ENCODE measurements around the gene SLFN5.
"Not testable (repeated sequence)": the region's sequence is repeated elsewhere in the genome, so short reads cannot be mapped to it uniquely, and the experiment has no call there.

Gene SLFN5

GRCh38 chr17:35214631-35215273 lies 28.1 kb upstream of the SLFN5 start:
- DNase-seq (ENCODE audit: low read depth), result no peak
- no peak overlapping the region for H3K4me3 ChIP-seq (ENCODE audit: low read depth, low read length)
- TF ChIP-seq CTCF (IDR thresholded peaks at IDR 0.05; ENCODE audit: insufficient read depth, low read depth, low read length, missing control alignments), result no peak

GRCh38 chr17:35217107-35217506 lies 25.8 kb upstream of the SLFN5 start:
- TF ChIP-seq CTCF (IDR thresholded peaks at IDR 0.05; ENCODE audit: insufficient read depth, low read depth, low read length, missing control alignments), result no peak
- H3K4me3 ChIP-seq (ENCODE audit: low read depth, low read length), result no peak overlapping the region
- DNase-seq (ENCODE audit: low read depth), result no peak

GRCh38 chr17:35218915-35219314 lies 24.0 kb upstream of the SLFN5 start:
- DNase-seq (ENCODE audit: low read depth), result peak; percentile 14
- no peak for TF ChIP-seq CTCF (IDR thresholded peaks at IDR 0.05; ENCODE audit: insufficient read depth, low read depth, low read length, missing control alignments)
- no peak overlapping the region for H3K4me3 ChIP-seq (ENCODE audit: low read depth, low read length)

- no peak overlapping the region for H3K4me3 ChIP-seq (ENCODE audit: low read depth, low read length)
- DNase-seq (ENCODE audit: low read depth), result no peak
- no peak for TF ChIP-seq CTCF (IDR thresholded peaks at IDR 0.05; ENCODE audit: insufficient read depth, low read depth, low read length, missing control alignments)
These were observed 20.4 kb upstream of the SLFN5 start for GRCh38 chr17:35222452-35222851.

GRCh38 chr17:35224436-35224835 lies 18.4 kb upstream of the SLFN5 start:
- TF ChIP-seq CTCF (IDR thresholded peaks at IDR 0.05; ENCODE audit: insufficient read depth, low read depth, low read length, missing control alignments), result no peak
- H3K4me3 ChIP-seq (ENCODE audit: low read depth, low read length), result no peak overlapping the region
- no peak for DNase-seq (ENCODE audit: low read depth)

GRCh38 chr17:35227546-35227945 lies 15.3 kb upstream of the SLFN5 start:
- no peak overlapping the region for H3K4me3 ChIP-seq (ENCODE audit: low read depth, low read length)
- no peak for DNase-seq (ENCODE audit: low read depth)
- no peak for TF ChIP-seq CTCF (IDR thresholded peaks at IDR 0.05; ENCODE audit: insufficient read depth, low read depth, low read length, missing control alignments)

GRCh38 chr17:35229638-35230037 lies 13.2 kb upstream of the SLFN5 start:
- TF ChIP-seq CTCF (IDR thresholded peaks at IDR 0.05; ENCODE audit: insufficient read depth, low read depth, low read length, missing control alignments), result no peak
- DNase-seq (ENCODE audit: low read depth), result no peak
- no peak overlapping the region for H3K4me3 ChIP-seq (ENCODE audit: low read depth, low read length)

GRCh38 chr17:35234315-35234714 lies 8.6 kb upstream of the SLFN5 start:
- DNase-seq (ENCODE audit: low read depth); H3K4me3 ChIP-seq (ENCODE audit: low read depth, low read length): not testable (repeated sequence)
